GM12801 (cell line): Measurements from ENCODE around the gene NRDE2.

Experiments
- CTCF ChIP-seq: IDR thresholded peaks from one replicate; pipeline ENCODE4 v1.5.1; 2011; ENCODE audit warnings: control low read depth; ENCODE audit not compliant: insufficient read length; ENCODE audit errors: extremely low read depth

NRDE2 gene

GRCh38 chr14:90294872-90295271, 36.9 kb downstream of the NRDE2 start:
- no peak for TF ChIP-seq CTCF

DNA sequence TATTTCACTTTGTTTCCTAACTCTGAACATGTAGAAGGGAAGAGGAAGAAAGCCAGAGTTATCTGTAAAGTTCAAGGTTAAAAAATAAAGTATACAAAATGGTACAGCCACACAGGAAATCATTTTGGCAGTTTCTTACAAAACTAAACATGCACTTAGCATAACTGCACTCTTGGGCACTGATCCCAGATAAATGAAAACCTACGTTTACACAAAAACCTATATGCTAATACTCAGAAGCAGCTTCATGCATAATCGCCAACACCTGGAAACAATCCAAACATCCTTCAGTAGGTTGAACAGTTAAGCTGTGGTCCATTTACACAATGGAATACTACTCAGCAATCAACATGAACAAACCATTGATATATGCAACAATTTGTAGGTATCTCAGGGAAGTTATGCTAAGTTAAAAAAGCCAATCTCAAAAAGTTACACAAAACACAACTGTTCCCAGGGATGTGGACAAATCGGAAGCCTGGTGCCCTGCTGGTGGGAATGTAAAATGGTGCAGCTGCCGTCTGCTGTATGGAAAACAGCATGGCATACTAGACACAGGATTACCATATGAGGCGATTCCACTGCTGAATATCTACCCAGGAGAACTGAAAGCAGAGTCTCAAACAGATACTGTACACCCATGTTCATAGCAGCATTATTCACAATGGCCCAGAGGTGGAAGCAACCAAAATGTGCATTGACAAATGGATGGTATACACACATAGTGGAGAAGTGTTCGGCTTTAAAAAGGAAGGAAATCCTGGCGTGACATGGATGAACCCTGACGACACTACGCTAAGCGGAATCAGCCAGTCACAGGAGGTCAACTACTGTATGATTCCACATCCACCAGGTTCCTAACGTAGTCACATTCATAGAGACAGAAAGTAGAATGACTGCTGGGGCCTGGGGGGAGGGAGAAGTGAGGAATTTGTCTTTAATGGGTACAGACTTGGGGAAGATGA, 37.7 kb downstream of the NRDE2 start:
- TF ChIP-seq CTCF = no peak

DNA sequence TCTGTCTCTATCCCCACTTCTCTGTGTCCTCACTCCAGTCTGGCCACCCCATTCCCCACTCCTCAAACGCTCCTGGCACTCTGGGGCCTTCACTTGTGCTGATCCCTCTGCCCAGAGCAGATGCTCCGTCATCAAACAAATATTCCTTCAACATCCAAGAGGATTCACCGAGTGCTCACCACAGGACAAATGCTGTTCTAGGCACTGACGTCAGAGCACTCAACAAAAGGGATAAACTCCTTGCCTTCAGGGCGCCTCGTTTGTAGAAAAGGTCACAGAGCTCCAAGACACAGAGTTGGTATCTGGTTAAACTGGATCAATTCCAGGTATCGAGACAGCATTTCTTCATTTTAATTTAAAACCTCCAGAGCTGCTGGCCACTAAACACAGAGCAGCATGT, 40.0 kb downstream of the NRDE2 start:
- TF ChIP-seq CTCF = no peak

DNA sequence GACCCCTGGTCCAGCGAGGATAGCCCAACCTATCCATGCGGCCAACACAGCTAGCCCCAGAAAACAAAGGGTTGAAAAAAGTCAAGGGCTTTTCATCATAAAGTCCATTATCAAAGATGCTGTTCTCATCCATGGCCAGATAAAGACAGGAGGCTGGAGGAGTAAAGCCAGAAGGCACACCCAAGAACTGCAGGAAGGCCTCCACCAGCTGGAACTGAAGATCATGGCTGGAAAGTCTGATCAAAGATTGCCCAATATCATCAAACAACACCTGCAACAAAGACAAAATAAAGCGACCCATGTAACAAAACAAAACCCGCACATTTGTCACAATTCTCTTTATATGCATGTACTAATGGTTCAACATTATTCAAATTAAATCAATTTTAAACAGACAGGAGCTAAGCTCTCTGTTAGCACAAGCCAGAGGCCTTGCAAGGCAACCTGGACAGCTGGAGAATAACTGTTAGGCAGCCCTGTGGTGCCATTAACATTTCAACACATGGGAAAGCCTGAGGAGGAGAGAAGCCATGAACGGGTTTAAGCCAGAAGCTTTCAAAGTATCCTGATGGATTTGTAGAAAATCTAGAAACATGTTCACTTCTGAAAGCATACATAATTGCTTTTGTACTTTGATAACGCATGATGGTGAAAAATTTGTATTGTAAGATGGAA, 41.3 kb downstream of the NRDE2 start:
- TF ChIP-seq CTCF = no peak

DNA sequence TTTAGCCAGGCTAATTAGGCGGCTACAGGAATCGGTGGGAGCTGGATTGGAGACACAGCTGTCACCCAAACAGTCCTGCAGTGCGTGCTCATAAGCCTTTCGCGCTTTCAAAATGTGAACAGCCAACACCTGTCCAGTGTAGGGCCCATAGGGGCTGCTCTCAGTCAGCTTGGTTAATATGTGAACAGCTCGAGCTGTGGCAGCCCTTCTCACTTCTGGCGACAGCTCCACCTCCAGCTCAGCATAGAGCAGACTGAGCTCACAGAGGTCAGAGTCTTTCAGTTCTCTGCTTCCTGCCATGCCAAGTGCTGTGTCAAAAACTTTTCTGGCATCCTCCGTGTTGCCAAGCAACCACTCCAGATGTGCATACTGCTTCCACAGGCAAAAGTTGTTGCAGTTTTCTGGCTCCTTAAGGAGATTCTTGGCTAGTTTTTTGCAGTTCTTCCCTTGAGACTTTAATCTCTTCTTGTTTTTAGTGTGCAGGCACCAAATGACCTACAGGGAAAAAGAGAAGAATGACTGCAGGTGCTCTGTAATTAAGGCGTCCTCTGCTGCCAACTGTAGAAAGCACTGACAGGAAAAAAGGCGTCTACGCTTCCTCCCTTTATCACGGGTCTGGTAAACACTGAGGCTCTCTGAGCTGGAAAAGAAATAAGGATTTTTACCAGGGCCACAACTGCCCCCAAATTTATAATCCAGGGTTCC, 42.9 kb downstream of the NRDE2 start:
- no peak for TF ChIP-seq CTCF

DNA sequence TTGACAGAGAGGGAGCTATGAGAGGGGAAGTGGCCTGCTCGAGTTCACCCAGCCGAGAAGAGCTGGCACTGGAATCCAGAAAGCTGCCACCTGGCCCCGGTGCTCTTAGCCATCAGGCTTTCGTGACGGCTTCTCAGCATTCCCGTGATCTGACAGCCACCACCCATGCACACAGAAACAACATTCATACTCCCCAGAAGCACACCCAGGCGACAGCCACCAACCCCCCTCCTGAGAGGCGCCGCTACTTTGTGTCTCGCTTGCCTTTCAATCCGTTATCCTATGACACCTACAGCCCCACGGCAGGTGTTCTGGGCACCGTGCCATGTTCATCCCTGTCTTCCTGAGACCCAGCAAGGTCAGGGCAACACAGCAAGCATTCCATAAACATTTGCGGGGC, 44.0 kb downstream of the NRDE2 start:
- no peak for TF ChIP-seq CTCF

DNA sequence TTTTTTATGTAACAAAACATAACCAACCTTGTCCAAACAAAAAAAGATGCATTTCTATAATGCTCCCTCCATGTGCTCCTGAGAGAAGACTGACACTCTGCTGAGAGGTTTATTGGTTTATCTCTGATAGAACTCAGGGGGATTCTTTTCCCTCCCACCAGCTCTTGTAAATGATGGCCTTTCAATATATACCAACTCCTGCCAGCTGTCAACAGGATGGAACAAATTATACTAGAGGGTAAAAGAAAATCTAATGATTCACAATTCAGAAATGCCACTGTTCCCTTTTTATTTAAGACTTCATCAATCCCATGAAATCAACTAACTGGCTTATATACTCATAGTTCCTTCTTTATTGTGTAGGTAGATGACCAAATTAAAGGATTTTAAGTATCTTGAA, 50.0 kb downstream of the NRDE2 start:
- TF ChIP-seq CTCF = no peak
